Type B pancreatic cell (in vitro differentiated cells): ENCODE results near the gene PSMC4. TPM values are rescaled to one million over a fixed set of nuclear protein-coding genes. Genes with fewer than 3 reads are reported as not detected.

Source experiments
- DNase-seq: peaks from one replicate; pipeline ENCODE4 v3.0.0; 2021; ENCODE audit warnings: mixed read lengths; ENCODE audit not compliant: unreplicated experiment; ENCODE audit errors: extremely low spot score
- H3K27ac Mint-ChIP-seq: 2 replicates; pipeline ENCODE4 v1.8.0; 2021; ENCODE audit warnings: mild to moderate bottlenecking, mixed read lengths
- H3K27me3 Mint-ChIP-seq: 2 replicates; pipeline ENCODE4 v1.8.0; 2021; ENCODE audit warnings: mixed read lengths
- H3K36me3 Mint-ChIP-seq: 2 replicates; pipeline ENCODE4 v1.8.0; 2021; ENCODE audit warnings: mixed read lengths
- H3K4me1 Mint-ChIP-seq: one replicate; pipeline ENCODE4 v1.8.0; 2021; ENCODE audit warnings: mixed read lengths; ENCODE audit not compliant: unreplicated experiment
- H3K4me3 Mint-ChIP-seq: 2 replicates; pipeline ENCODE4 v1.8.0; 2021; ENCODE audit warnings: mild to moderate bottlenecking, mixed read lengths
- H3K9me3 Mint-ChIP-seq: 2 replicates; pipeline ENCODE4 v1.8.0; 2021; ENCODE audit warnings: mixed read lengths
- total RNA-seq: library from RNA; stranded (reverse); gene quantifications from 2 replicates; pipeline ENCODE4 v1.2.1, GENCODE V29; 2021; ENCODE audit warnings: low replicate concordance
- TF ChIP-seq, protein P1 (sequence below): fragments of 200-600 bp; sonication (generic); conservative IDR thresholded peaks from 2 replicates; pipeline ENCODE4 v1.5.0; 2021; ENCODE audit warnings: antibody characterized with exemption, mild to moderate bottlenecking

PSMC4 gene
- total RNA-seq, 1 donor from 2014 or later: 100 TPM

DNA sequence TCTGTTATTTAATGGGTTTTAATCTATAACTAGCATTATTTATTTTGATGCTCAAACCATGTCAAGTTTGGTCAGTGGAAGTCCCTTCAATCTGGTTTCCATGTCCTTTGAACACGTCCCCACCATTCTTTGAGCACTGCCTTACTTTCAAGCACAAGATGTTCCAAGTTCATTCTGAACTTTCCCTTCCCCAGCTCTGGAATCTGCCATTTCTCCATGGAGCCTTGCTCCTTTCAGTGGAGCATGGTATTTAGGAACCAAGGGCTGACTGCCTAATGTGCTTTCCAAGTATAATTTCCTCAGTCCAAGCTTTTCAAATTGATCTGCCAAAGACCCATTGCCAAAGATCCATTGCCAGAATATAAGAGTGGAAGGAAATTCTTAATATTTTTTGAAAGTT lies 24.8 kb downstream of the PSMC4 start:
- H3K27me3 Mint-ChIP-seq: no peaks in the 10 kb centered on the region
- TF ChIP-seq, protein P1, sequence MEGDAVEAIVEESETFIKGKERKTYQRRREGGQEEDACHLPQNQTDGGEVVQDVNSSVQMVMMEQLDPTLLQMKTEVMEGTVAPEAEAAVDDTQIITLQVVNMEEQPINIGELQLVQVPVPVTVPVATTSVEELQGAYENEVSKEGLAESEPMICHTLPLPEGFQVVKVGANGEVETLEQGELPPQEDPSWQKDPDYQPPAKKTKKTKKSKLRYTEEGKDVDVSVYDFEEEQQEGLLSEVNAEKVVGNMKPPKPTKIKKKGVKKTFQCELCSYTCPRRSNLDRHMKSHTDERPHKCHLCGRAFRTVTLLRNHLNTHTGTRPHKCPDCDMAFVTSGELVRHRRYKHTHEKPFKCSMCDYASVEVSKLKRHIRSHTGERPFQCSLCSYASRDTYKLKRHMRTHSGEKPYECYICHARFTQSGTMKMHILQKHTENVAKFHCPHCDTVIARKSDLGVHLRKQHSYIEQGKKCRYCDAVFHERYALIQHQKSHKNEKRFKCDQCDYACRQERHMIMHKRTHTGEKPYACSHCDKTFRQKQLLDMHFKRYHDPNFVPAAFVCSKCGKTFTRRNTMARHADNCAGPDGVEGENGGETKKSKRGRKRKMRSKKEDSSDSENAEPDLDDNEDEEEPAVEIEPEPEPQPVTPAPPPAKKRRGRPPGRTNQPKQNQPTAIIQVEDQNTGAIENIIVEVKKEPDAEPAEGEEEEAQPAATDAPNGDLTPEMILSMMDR: no peak
- peak overlapping the region; percentile 96 for H3K4me3 Mint-ChIP-seq
- H3K36me3 Mint-ChIP-seq: peaks cover 17% of the 10 kb centered on the region
- peaks cover 25% of the 10 kb centered on the region for H3K4me1 Mint-ChIP-seq
- no peak for DNase-seq
- H3K27ac Mint-ChIP-seq: no peak overlapping the region
- peaks cover 12% of the 10 kb centered on the region for H3K9me3 Mint-ChIP-seq

DNA sequence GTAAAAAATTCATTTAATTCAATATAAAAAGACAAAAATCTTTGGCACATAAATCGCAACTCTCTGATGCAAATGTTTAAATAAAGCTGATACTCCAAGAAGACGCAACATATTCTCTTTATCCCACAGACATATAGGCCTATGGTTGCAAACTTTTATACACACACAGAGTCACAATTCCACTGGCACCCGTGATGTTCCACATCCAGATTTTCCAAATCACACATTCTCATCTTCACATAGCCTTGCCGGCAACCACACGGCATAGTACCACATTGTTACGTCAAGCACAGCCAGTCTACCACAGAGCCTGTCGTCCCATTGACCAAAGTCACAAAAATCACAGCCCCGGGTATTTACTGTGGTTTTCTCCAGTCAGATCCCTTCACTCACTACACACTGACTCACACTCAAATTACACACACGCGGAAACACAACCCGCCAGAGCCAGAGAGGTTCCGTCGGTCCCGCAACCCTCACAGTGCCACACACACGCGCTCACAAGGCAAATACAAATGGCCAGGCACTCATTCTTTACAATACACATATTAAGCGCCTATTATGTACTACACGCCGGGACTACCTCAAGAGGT lies 25.3 kb downstream of the PSMC4 start:
- H3K4me1 Mint-ChIP-seq: peaks cover 25% of the 10 kb centered on the region
- H3K27me3 Mint-ChIP-seq: no peaks in the 10 kb centered on the region
- TF ChIP-seq, protein P1: no peak
- peaks cover 17% of the 10 kb centered on the region for H3K36me3 Mint-ChIP-seq
- peak overlapping the region; percentile 96 for H3K4me3 Mint-ChIP-seq
- H3K27ac Mint-ChIP-seq: peak overlapping the region; percentile 89
- H3K9me3 Mint-ChIP-seq: peaks cover 12% of the 10 kb centered on the region
- DNase-seq: no peak

DNA sequence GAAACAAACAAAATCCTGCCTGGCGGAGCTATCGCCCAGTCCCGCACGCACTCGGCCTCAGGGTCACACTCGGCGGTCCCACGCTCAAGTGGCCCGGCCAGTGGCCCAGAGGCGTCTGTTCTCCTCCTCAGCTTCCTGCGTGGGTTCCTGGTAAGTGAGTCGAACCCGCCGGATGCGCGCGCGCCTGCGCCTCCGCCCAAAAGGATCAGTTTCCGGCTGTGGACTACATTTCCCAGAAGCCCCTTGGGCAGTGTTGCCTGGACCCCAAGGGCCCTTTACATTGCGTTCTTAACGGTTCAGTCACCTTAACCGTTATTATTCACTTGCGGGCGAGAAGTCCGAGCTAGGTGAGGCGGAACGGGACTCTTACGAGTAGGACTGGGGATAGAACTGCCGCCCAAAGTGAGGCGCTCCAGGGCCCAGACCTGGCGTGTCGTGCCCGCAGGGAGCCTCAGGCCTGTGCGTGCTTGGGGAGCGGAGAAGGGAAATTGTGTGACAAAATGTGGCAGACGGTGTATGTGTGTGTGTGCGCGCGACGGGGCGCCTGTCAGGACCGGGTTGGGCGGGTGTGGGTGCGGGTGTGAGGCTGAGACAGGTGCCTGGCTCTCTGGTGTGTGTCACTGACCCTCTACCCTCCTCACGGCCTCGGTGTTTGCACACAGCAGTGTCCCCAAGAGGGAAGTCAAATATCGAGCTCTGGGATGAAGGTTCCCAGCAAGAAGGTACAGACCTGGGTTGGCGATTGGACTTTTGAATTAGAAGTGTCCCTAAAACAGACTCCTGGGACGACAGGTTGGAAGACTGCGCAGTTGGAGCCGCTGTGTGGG lies 26.1 kb downstream of the PSMC4 start, which contains the start of gene ZNF546:
ZNF546 (plus strand) TSS at position 250 of the 827 bp plus-strand sequence. CDS start 1,267 bp downstream, outside the sequence.
- TF ChIP-seq, protein P1: no peak
- DNase-seq: peak; percentile 88
- peaks cover 25% of the 10 kb centered on the region for H3K4me1 Mint-ChIP-seq
- peak within 1 kb of the TSS; percentile 89 for H3K27ac Mint-ChIP-seq
- peaks cover 17% of the 10 kb centered on the region for H3K36me3 Mint-ChIP-seq
- H3K27me3 Mint-ChIP-seq: no peaks in the 10 kb centered on the region
- H3K4me3 Mint-ChIP-seq: peak within 1 kb of the TSS; percentile 96
- peaks cover 12% of the 10 kb centered on the region for H3K9me3 Mint-ChIP-seq

DNA sequence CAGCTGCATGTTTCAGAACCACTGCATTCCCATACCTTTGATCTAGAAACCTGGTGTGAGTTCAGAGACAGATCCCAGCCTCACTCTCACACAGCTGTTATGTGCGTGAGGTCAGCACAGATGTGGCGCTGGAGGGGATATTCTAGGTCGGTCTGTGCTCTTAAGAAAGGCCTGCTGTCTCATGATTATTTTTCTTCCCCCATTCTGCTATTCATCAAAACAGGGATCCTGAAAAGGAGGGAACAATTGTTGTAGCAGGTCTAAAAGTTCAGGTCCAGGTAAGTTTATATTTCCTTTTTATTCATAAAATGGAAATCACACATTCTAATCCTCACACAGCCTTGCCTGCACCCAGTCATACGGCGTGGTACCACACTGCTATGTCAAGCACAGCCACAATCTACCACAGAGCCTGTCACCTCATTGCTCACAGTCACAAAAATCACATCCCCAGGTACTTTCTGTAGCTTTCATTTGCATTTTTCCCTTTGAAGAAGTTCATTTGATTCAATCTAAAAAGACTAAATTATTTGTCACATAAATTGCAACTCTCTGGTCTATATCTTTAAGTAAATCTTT lies 26.8 kb downstream of the PSMC4 start:
- Mint-ChIP-seq H3K36me3 (peaks cover 14% of the 10 kb centered on the region), H3K27ac (no peak overlapping the region)

DNA sequence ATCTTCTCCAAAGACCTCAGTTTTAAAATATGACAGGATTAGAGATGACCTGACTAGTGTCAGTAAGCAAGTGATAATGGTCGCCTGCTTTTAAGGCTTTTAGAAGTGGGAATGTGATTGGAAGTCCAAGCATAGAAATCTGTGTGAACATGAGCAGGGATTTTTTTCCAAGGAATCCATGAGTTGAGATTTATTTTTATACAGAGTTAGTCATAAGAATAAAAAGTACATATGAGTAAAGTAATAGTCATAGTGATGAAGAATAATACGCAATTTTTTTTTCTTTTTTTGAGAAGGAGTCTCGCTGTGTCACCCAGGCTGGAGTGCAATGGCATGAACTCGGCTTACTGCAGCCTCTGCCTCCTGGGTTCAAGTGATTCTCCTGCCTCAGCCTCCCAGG lies 27.5 kb downstream of the PSMC4 start:
- Mint-ChIP-seq H3K36me3 (peaks cover 14% of the 10 kb centered on the region), H3K27me3 (no peaks in the 10 kb centered on the region), H3K4me3 (peak overlapping the region; percentile 96), H3K27ac (no peak overlapping the region), H3K4me1 (peaks cover 25% of the 10 kb centered on the region), H3K9me3 (peaks cover 12% of the 10 kb centered on the region)
- DNase-seq: no peak
- TF ChIP-seq, protein P1: no peak

More for the DNA sequence above, 26.8 kb downstream of the PSMC4 start:
- Mint-ChIP-seq H3K4me1 (peaks cover 25% of the 10 kb centered on the region), H3K27me3 (no peaks in the 10 kb centered on the region), H3K4me3 (peak overlapping the region; percentile 96), H3K9me3 (peaks cover 12% of the 10 kb centered on the region)
- no peak for DNase-seq
- TF ChIP-seq, protein P1: no peak
